WTC11 (cell line): ENCODE results near the gene EIF2D. TPM values are rescaled to one million over a fixed set of nuclear protein-coding genes. Genes with fewer than 3 reads are reported as not detected.
A peak's percentile ranks its signal among the peaks of the same experiment; 100 is the strongest.

Source experiments
- AFF4 ChIP-seq: sonication (generic); formaldehyde crosslinking; IDR thresholded peaks from 2 replicates; pipeline ENCODE4 v1.8.1; 2023; ENCODE audit warnings: mild to moderate bottlenecking, missing genetic modification reagents, borderline replicate concordance
- ATF3 ChIP-seq: sonication (generic); formaldehyde crosslinking; conservative IDR thresholded peaks from 2 replicates; pipeline ENCODE4 v1.8.1; 2022; ENCODE audit warnings: mild to moderate bottlenecking, missing genetic modification reagents
- E2F4 ChIP-seq: sonication (generic); formaldehyde crosslinking; IDR thresholded peaks from 2 replicates; pipeline ENCODE4 v1.8.1; 2022; ENCODE audit warnings: low read depth, mild to moderate bottlenecking, moderate library complexity, missing genetic modification reagents, borderline replicate concordance
- ERG ChIP-seq: fragments of 250-450 bp; sonication (Bioruptor Pico); IDR thresholded peaks from 2 replicates; pipeline ENCODE4 v1.8.0; 2021; ENCODE audit warnings: mild to moderate bottlenecking
- FOXJ3 ChIP-seq: sonication (generic); formaldehyde crosslinking; IDR thresholded peaks from 2 replicates; pipeline ENCODE4 v1.9.0; 2021; ENCODE audit warnings: missing genetic modification reagents, mild to moderate bottlenecking, borderline replicate concordance
- FOXP1 ChIP-seq: sonication (generic); formaldehyde crosslinking; IDR thresholded peaks from 2 replicates; pipeline ENCODE4 v1.8.0; 2022; ENCODE audit warnings: missing genetic modification reagents, mild to moderate bottlenecking, moderate library complexity, borderline replicate concordance
- GRHL2 ChIP-seq: fragments of 250-450 bp; sonication (Bioruptor Pico); IDR thresholded peaks from 2 replicates; pipeline ENCODE4 v1.8.0; 2022; ENCODE audit warnings: mild to moderate bottlenecking, moderate library complexity; ENCODE audit not compliant: insufficient replicate concordance, severe bottlenecking
- HMGA2 ChIP-seq: fragments of 250-450 bp; sonication (Bioruptor Pico); IDR thresholded peaks from 2 replicates; pipeline ENCODE4 v1.4.0; 2021; ENCODE audit warnings: mild to moderate bottlenecking, moderate library complexity
- HMGXB4 ChIP-seq: sonication (generic); formaldehyde crosslinking; IDR thresholded peaks from 2 replicates; pipeline ENCODE4 v1.8.1; 2023; ENCODE audit warnings: mild to moderate bottlenecking, moderate library complexity, missing genetic modification reagents
- MLX ChIP-seq: sonication (generic); formaldehyde crosslinking; IDR thresholded peaks from 2 replicates; pipeline ENCODE4 v1.8.1; 2023; ENCODE audit warnings: mild to moderate bottlenecking, missing genetic modification reagents, moderate library complexity
- MYBL2 ChIP-seq: sonication (generic); formaldehyde crosslinking; IDR thresholded peaks from 2 replicates; pipeline ENCODE4 v1.8.1; 2023; ENCODE audit warnings: mild to moderate bottlenecking, moderate library complexity, missing genetic modification reagents
- NFATC4 ChIP-seq: fragments of 250-450 bp; sonication (Bioruptor Pico); IDR thresholded peaks from 2 replicates; pipeline ENCODE4 v1.9.0; 2021; ENCODE audit warnings: mild to moderate bottlenecking
- NFYB ChIP-seq: sonication (generic); formaldehyde crosslinking; conservative IDR thresholded peaks from 2 replicates; pipeline ENCODE4 v1.8.0; 2022; ENCODE audit warnings: low read depth, missing genetic modification reagents
- NR1H2 ChIP-seq: sonication (generic); formaldehyde crosslinking; IDR thresholded peaks from 2 replicates; pipeline ENCODE4 v1.9.0; 2021; ENCODE audit warnings: mild to moderate bottlenecking, moderate library complexity, missing genetic modification reagents
- NR3C1 ChIP-seq: sonication (generic); formaldehyde crosslinking; conservative IDR thresholded peaks from 2 replicates; pipeline ENCODE4 v1.8.1; 2023; ENCODE audit warnings: low read depth, mild to moderate bottlenecking, missing genetic modification reagents
- PREB ChIP-seq: sonication (generic); formaldehyde crosslinking; IDR thresholded peaks from 2 replicates; pipeline ENCODE4 v1.8.1; 2022; ENCODE audit warnings: mild to moderate bottlenecking, missing genetic modification reagents, moderate library complexity, borderline replicate concordance
- TEAD1 ChIP-seq: sonication (generic); formaldehyde crosslinking; IDR thresholded peaks from 2 replicates; pipeline ENCODE4 v1.8.0; 2022; ENCODE audit warnings: mild to moderate bottlenecking, missing genetic modification reagents
- USF2 ChIP-seq: sonication (generic); formaldehyde crosslinking; IDR thresholded peaks from 2 replicates; pipeline ENCODE4 v1.8.1; 2023; ENCODE audit warnings: mild to moderate bottlenecking, missing genetic modification reagents, moderate library complexity
- ZBTB43 ChIP-seq: sonication (generic); formaldehyde crosslinking; IDR thresholded peaks from 2 replicates; pipeline ENCODE4 v1.8.1; 2023; ENCODE audit warnings: mild to moderate bottlenecking, missing genetic modification reagents
- ZNF121 ChIP-seq: sonication (generic); formaldehyde crosslinking; IDR thresholded peaks from 2 replicates; pipeline ENCODE4 v1.8.0; 2023; ENCODE audit warnings: missing genetic modification reagents
- ZNF416 ChIP-seq: fragments of 250-450 bp; sonication (Bioruptor Pico); IDR thresholded peaks from 2 replicates; pipeline ENCODE4 v1.9.0; 2021; ENCODE audit warnings: mild to moderate bottlenecking, inconsistent platforms
- ZNF425 ChIP-seq: fragments of 250-450 bp; sonication (Bioruptor Pico); conservative IDR thresholded peaks from 2 replicates; pipeline ENCODE4 v1.9.0; 2021; ENCODE audit warnings: mild to moderate bottlenecking
- total RNA-seq: library from RNA; stranded (reverse); gene quantifications from 3 replicates; pipeline ENCODE4 v1.2.3, GENCODE V29; 2021

Gene EIF2D
- total RNA-seq, 1 experiment from 2014 or later, result 35.7 TPM

- TF ChIP-seq PREB (CRISPR knock-in tag) (no peak), USF2 (peak; percentile 65), NFYB (0 out of 2 replicates have a peak, but pooled peaks have one; percentile 8), NR1H2 (CRISPR knock-in tag) (no peak), FOXP1 (CRISPR knock-in tag) (peak; percentile 58; the same call in 1 of the 2 replicates), ZNF121 (no peak), HMGXB4 (CRISPR knock-in tag) (peak; percentile 83), MLX (CRISPR knock-in tag) (no peak), NFATC4 (CRISPR knock-in tag) (no peak), E2F4 (no peak), ATF3 (no peak), HMGA2 (CRISPR knock-in tag) (no peak), ZBTB43 (CRISPR knock-in tag) (peak; percentile 20; the same call in 1 of the 2 replicates), ZNF416 (CRISPR knock-in tag) (no peak), FOXJ3 (CRISPR knock-in tag) (no peak), ERG (CRISPR knock-in tag) (no peak), MYBL2 (CRISPR knock-in tag) (peak; percentile 79), AFF4 (CRISPR knock-in tag) (no peak), TEAD1 (CRISPR knock-in tag) (0 out of 2 replicates have a peak, but pooled peaks have one; percentile 56), GRHL2 (CRISPR knock-in tag) (no peak), ZNF425 (CRISPR knock-in tag) (no peak), NR3C1 (CRISPR knock-in tag) (no peak)
Observed at GRCh38 chr1:206635080-206635977, 23.1 kb upstream of the EIF2D start, which contains the start of gene DYRK3 (continued).
